SK-N-SH (cell line): ENCODE data around the gene TMEM161B. TPM values are rescaled to one million over a fixed set of nuclear protein-coding genes. Genes with fewer than 3 reads are reported as not detected.
A peak's percentile ranks its signal among the peaks of the same experiment; 100 is the strongest.

Experiments
- CTCF ChIA-PET: fragments of 300-600, 350-600 bp; formaldehyde crosslinking; extraction: SDS; loops from one replicate; lab custom pipeline; 2021; lab: Yijun Ruan, JAX
- POLR2A ChIA-PET: fragments of 350-600 bp; sonication (Branson Sonifier 250); formaldehyde crosslinking; extraction: SDS; loops from one replicate; lab custom pipeline; 2020; ENCODE audit warnings: antibody characterized with exemption, inconsistent platforms; lab: Yijun Ruan, JAX
- DNase-seq: peaks from one replicate; pipeline ENCODE4 v3.0.0; 2012
- H2AFZ ChIP-seq: fragments of 200-600 bp; sonication (generic); 2 replicates; pipeline ENCODE4 v1.8.1; 2016; ENCODE audit warnings: antibody characterized with exemption, mild to moderate bottlenecking, low read depth
- H3F3A ChIP-seq: fragments of 200-600 bp; sonication (generic); replicated peaks from 2 replicates; pipeline ENCODE3; 2016; ENCODE audit warnings: antibody characterized with exemption, mild to moderate bottlenecking; ENCODE audit not compliant: insufficient read depth
- H3K27ac ChIP-seq, 2 experiments: fragments of 200-500 bp in 1 of 2; fragments of 200-600 bp in 1 of 2; sonication (Bioruptor generic) in 1 of 2; sonication (generic), shearing (Covaris generic) in 1 of 2; 2 replicates each; pipeline versions ENCODE4 v1.5.1 to v1.6.1; 2014 to 2016; ENCODE audit warnings: low read depth in 2 of 2, inconsistent platforms in 1 of 2, low read length in 1 of 2, mild to moderate bottlenecking in 1 of 2, mixed read lengths in 1 of 2
- H3K27me3 ChIP-seq: fragments of 200-600 bp; sonication (generic), shearing (Covaris generic); 2 replicates; pipeline ENCODE4 v1.6.1; 2016; ENCODE audit warnings: mixed run types; ENCODE audit not compliant: insufficient read depth
- H3K36me3 ChIP-seq, 2 experiments: fragments of 200-500 bp in 1 of 2; fragments of 200-600 bp in 1 of 2; sonication (Bioruptor generic) in 1 of 2; sonication (generic) in 1 of 2; replicated peaks in 1 of 2; 2 replicates each; pipeline versions ENCODE3 to v1.5.1; 2014 to 2016; ENCODE audit warnings: low read length in 1 of 2, mild to moderate bottlenecking in 1 of 2; ENCODE audit not compliant: insufficient read depth in 2 of 2, control insufficient read depth in 1 of 2
- H3K4me1 ChIP-seq, 2 experiments: fragments of 200-500 bp in 1 of 2; fragments of 200-600 bp in 1 of 2; sonication (Bioruptor generic) in 1 of 2; sonication (generic), shearing (Covaris generic) in 1 of 2; 2 replicates each; pipeline versions ENCODE4 v1.5.1 to v1.6.1; 2014 to 2016; ENCODE audit warnings: low read depth in 1 of 2, low read length in 1 of 2, mixed run types in 1 of 2; ENCODE audit not compliant: insufficient read depth in 2 of 2, control insufficient read depth in 1 of 2
- H3K4me2 ChIP-seq: fragments of 200-600 bp; sonication (generic), shearing (Covaris generic); 2 replicates; pipeline ENCODE4 v1.6.1; 2017; ENCODE audit warnings: mixed run types
- H3K4me3 ChIP-seq, 2 experiments: fragments of 200-500 bp in 1 of 2; fragments of 200-600 bp in 1 of 2; sonication (Bioruptor generic) in 1 of 2; sonication (generic), shearing (Covaris generic) in 1 of 2; 2 replicates each; pipeline versions ENCODE4 v1.5.1 to v1.8.1; 2014 to 2016; ENCODE audit warnings: low read depth in 2 of 2, inconsistent platforms in 1 of 2, low read length in 1 of 2, mild to moderate bottlenecking in 1 of 2, mixed read lengths in 1 of 2, moderate library complexity in 1 of 2
- H3K79me2 ChIP-seq: fragments of 200-600 bp; sonication (generic); 2 replicates; pipeline ENCODE4 v1.8.1; 2017; ENCODE audit warnings: mild to moderate bottlenecking; ENCODE audit not compliant: insufficient read depth
- H3K9ac ChIP-seq: fragments of 200-600 bp; sonication (generic); 2 replicates; pipeline ENCODE4 v1.6.1; 2017; ENCODE audit warnings: mixed run types
- H3K9me2 ChIP-seq: fragments of 200-600 bp; sonication (generic); 2 replicates; pipeline ENCODE4 v1.6.1; 2017; ENCODE audit warnings: mixed run types
- H3K9me3 ChIP-seq: fragments of 200-600 bp; sonication (generic); 2 replicates; pipeline ENCODE4 v1.6.1; 2017; ENCODE audit warnings: mixed run types, mild to moderate bottlenecking, moderate library complexity
- H4K20me1 ChIP-seq: fragments of 200-600 bp; sonication (generic); 2 replicates; pipeline ENCODE4 v1.6.1; 2017; ENCODE audit warnings: mild to moderate bottlenecking, mixed run types; ENCODE audit not compliant: insufficient read depth
- EP300 ChIP-seq, 2 experiments: IDR thresholded peaks; 2 replicates each; pipeline versions ENCODE4 v1.4.0 to v1.6.1; 2012; ENCODE audit warnings: borderline replicate concordance in 1 of 2, low read depth in 1 of 2, low read length in 1 of 2
- FOSL2 ChIP-seq: IDR thresholded peaks from 2 replicates; pipeline ENCODE4 v1.4.0; 2012; ENCODE audit warnings: low read depth, mild to moderate bottlenecking, moderate library complexity, borderline replicate concordance
- MEF2A ChIP-seq: IDR thresholded peaks from 2 replicates; pipeline ENCODE4 v1.4.0; 2012; ENCODE audit warnings: low read depth, borderline replicate concordance
- NRF1 ChIP-seq: IDR thresholded peaks from 2 replicates; pipeline ENCODE4 v1.6.1; 2012; ENCODE audit warnings: low read depth, mild to moderate bottlenecking, low read length
- POLR2AphosphoS5 ChIP-seq: IDR thresholded peaks from 2 replicates; pipeline ENCODE4 v1.6.1; 2012; ENCODE audit warnings: low read depth, low read length
- TAF1 ChIP-seq: IDR thresholded peaks from 2 replicates; pipeline ENCODE4 v1.6.1; 2012; ENCODE audit warnings: low read depth, mild to moderate bottlenecking, low read length, moderate library complexity, borderline replicate concordance
- TCF12 ChIP-seq: IDR thresholded peaks from 2 replicates; pipeline ENCODE4 v1.4.0; 2012
- WGBS: methylation state at CpG from one replicate; pipeline ENCODE4 v1.1.6; 2017; ENCODE audit warnings: low lambda C conversion rate; 5-methylcytosine and 5-hydroxymethylcytosine counted together
- polyA plus RNA-seq, 3 experiments: library from polyadenylated mRNA; depleted of rRNA; stranded (reverse); fragments of >200 nt; gene quantifications; 2 replicates each; pipeline ENCODE4 v1.2.3, GENCODE V29; 2012
- small RNA-seq, 7 experiments: library from RNA; depleted of rRNA; stranded (forward); fragments of <200 nt; gene quantifications; one replicate each; pipeline ENCODE3, GENCODE V24; 2012
- TF ChIP-seq, protein P1 (sequence below): IDR thresholded peaks from 2 replicates; pipeline ENCODE4 v1.4.0; 2012; ENCODE audit warnings: low read depth

Gene TMEM161B
- polyA plus RNA-seq, 1 of the 3 experiments (the other 2 are of a cell fraction): 8.0 TPM

DNA sequence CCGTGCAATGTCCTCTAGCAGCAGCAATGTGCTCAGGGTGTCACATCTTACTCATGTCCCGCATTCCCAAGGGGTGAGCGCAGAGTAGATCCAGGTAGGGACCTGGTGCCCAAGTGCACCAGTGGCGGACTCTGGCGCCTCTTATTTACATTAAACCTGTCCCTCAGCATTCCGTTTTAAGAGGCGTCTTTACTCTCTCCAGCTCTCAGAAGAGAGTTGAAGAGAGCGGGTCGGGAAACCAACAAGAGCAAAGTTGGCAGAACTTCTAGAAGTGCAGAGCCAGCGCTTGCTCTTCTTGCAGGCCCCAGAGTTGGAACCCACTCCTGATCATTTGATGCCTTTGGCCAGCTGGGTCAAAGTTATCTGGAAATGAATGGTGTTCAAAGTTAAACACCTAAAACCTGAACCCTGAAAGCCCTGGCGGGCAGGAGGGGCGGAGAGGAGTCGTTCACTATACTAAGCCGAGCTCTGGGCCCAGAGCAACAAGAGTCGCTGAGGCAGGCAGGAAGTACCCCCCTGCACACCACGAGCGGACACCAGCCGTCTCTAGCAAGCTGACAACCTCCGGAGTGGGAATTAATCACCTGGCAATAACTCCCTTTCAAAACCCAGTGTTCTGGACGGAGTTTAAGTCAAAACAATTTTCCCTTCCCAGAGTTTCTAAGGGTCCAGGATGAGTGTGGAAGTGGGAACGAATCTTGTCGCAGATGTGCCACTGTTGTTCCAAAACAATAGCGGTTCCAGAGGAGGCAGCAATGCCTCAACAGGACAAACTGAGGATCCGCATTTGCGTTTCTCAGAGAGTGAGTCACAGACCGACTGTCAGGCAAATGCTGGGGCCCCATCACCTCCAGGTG lies 122.8 kb downstream of the TMEM161B start:
- ChIA-PET CTCF (interaction anchor here (1.3 to 2.0 kb wide), 2 partner anchors 11 to 364 kb away, joined by 4 to 7 read pairs; no protein-coding TSS in a partner anchor), POLR2A (no interaction called here)
- TF ChIP-seq EP300 (IDR thresholded peaks at IDR 0.05; ENCODE audit: borderline replicate concordance in 1 of 2, low read depth in 1 of 2, low read length in 1 of 2): no peak
- TF ChIP-seq TCF12: no peak
- peaks cover 52% of the 10 kb centered on the region for H3K27me3 ChIP-seq
- peaks cover 4% of the 10 kb centered on the region; the same call in 1 of the 2 replicates for H3K9me3 ChIP-seq
- H3K36me3 ChIP-seq: no peaks in the 10 kb centered on the region
- H4K20me1 ChIP-seq: no peaks in the 10 kb centered on the region
- no peak overlapping the region for H3K27ac ChIP-seq
- H3K4me3 ChIP-seq: no peak overlapping the region
- no peak overlapping the region for H2AFZ ChIP-seq
- H3F3A ChIP-seq: no peaks in the 10 kb centered on the region
- WGBS: 31% methylated on average over 26 of the region's 26 CpGs
- no peak overlapping the region; the same call in 1 of the 2 replicates for H3K4me2 ChIP-seq
- H3K9ac ChIP-seq: no peak overlapping the region
- H3K9me2 ChIP-seq: no peaks in the 10 kb centered on the region; the same call in 1 of the 2 replicates
- no peaks in the 10 kb centered on the region for H3K79me2 ChIP-seq
- H3K4me1 ChIP-seq: peaks cover 0 to 7% of the 10 kb centered on the region in 2 experiments; a peak in 1 of 4 replicates
- DNase-seq: peak; percentile 4

DNA sequence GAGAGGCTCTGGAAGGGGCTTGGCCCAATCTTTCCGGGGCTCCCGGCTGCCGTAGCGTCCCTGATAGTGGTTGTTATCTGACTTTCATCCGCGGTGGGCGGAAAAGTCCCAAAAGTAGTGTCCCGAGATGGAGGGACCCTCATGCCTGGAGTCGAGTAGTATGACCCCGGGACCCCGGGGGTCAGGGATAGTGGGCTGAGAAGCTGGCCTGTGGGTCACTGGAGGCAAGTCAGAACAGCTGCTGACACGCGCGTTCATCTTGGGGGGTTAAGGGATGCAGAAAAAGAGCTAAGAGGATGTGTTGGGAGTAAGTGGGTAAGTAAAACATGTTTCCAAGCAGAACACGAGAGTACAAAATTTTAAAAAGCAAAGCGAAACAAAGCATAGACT lies 123.4 kb downstream of the TMEM161B start:
- Histone ChIP-seq H3K36me3 (no peaks in the 10 kb centered on the region), H3K9ac (no peak overlapping the region), H2AFZ (no peak overlapping the region), H3K27me3 (peaks cover 56% of the 10 kb centered on the region), H3K27ac (no peak overlapping the region), H4K20me1 (no peaks in the 10 kb centered on the region), H3K9me2 (no peaks in the 10 kb centered on the region), H3K79me2 (no peaks in the 10 kb centered on the region), H3K4me1 (peaks cover 0 to 11% of the 10 kb centered on the region in 2 experiments; a peak in 1 of 4 replicates), H3F3A (no peaks in the 10 kb centered on the region), H3K4me3 (no peak overlapping the region), H3K4me2 (no peak overlapping the region; the same call in 1 of the 2 replicates), H3K9me3 (no peaks in the 10 kb centered on the region)
- POLR2A ChIA-PET: no interaction called here
- WGBS: 19% methylated on average over 16 of the region's 16 CpGs
- CTCF ChIA-PET: interaction anchor here (1.3 kb wide), 1 partner anchor 364 kb away, joined by 4 read pairs; no protein-coding TSS in a partner anchor
- DNase-seq: no peak
- TF ChIP-seq TAF1 (no peak), FOSL2 (no peak), POLR2AphosphoS5 (no peak), MEF2A (no peak), NRF1 (no peak)
- TF ChIP-seq, protein P1, sequence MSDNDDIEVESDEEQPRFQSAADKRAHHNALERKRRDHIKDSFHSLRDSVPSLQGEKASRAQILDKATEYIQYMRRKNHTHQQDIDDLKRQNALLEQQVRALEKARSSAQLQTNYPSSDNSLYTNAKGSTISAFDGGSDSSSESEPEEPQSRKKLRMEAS: no peak

Small RNA genes lying within 50 kb of the gene (small RNA-seq; reads per million reads assigned to genes)
- 0 reads per million in 7 experiments for gene RNA5SP187
